Right cardiac atrium (tissue), 5 donors: Measurements from ENCODE around the gene NCKAP5. TPM values are rescaled to one million over a fixed set of nuclear protein-coding genes. Genes with fewer than 3 reads are reported as not detected.

Experiments used
- ATAC-seq, 2 donors: fragments of 200-7000 bp; cut with Tn5 transposase; one replicate each; pipeline versions ENCODE4 v1.8.0 to v1.9.1; 2020; ENCODE audit warnings: moderate library complexity in 2 of 2, mild to moderate bottlenecking in 1 of 2
- DNase-seq, 3 donors: peaks; one replicate each; pipeline ENCODE4 v3.0.0-alpha.2; 2020
- H3K27ac ChIP-seq: one replicate; pipeline ENCODE4 v1.5.1; 2013; ENCODE audit warnings: mild to moderate bottlenecking, low read length, control low read depth, moderate library complexity
- H3K27me3 ChIP-seq: one replicate; pipeline ENCODE4 v1.6.1; 2013; ENCODE audit not compliant: control insufficient read depth, insufficient read depth
- H3K4me1 ChIP-seq: one replicate; pipeline ENCODE4 v1.6.1; 2013; ENCODE audit warnings: low read length; ENCODE audit not compliant: control insufficient read depth, insufficient read depth
- H3K4me3 ChIP-seq: one replicate; pipeline ENCODE4 v1.5.1; 2013; ENCODE audit warnings: low read length, control low read depth
- H3K9me3 ChIP-seq: one replicate; pipeline ENCODE4 v1.6.1; 2013; ENCODE audit warnings: low read length; ENCODE audit not compliant: control insufficient read depth
- WGBS: extraction: QIAGEN DNeasy Blood & Tissue Kit; methylation state at CpG from one replicate; pipeline ENCODE4 v1.1.7; 2013; 5-methylcytosine and 5-hydroxymethylcytosine counted together
- intact Hi-C, 4 donors: fragments of 100-400 bp; cut with DNase I; formaldehyde crosslinking; loops; one replicate each; pipeline versions ENCODE4 v1.11.0 to v1.14.0; 2022 to 2023
- polyA plus RNA-seq: library from polyadenylated mRNA; stranded (reverse); fragments of 200-250 nt; gene quantifications from one replicate; pipeline ENCODE4 v1.2.3, GENCODE V29; 2013
- total RNA-seq, 4 donors: library from RNA; stranded (reverse); fragmentation: NEBNext Ultra II Directional; extraction: Animal tissue kit (Norgen Biotek cat#: 25700); gene quantifications; one replicate each; pipeline ENCODE4 v1.2.1, GENCODE V29; 2021
- donor health status: healthy with polysubstance abuse.
- donor health status: DM: no; HTN: yes; CAD: no.
- donor health status: DM: no; HTN: no; CAD: no.
- donor health status: DM: no; HTN: yes; CAD: no; lungs with severe emphysema.
- donor health status: DM: yes; HTN: yes; CAD: no.

NCKAP5 gene
- total and polyA plus RNA-seq, 5 donors = 3.8 to 11.1 (median 7.3) TPM

DNA sequence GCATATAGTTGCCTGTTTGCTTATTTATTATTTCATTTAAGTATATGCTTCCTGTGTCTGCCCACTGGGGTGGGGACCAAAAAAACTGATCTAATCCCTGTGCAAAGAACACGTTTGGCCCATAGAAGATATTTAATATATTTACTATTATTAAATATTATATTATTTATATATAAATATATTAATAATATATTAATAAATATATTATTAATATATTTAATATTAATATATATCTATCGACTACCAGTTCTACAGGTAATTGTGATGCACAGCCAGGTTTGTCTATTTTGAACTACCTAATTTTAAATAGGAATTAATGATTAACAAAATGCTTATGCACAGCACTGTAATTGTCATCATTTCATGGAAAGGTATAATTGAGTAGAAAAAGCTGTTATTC lies 609.4 kb downstream of the NCKAP5 start:
- Histone ChIP-seq H3K27ac (no peak overlapping the region), H3K9me3 (no peaks in the 10 kb centered on the region), H3K4me3 (no peak overlapping the region), H3K27me3 (no peaks in the 10 kb centered on the region), H3K4me1 (no peaks in the 10 kb centered on the region)
- intact Hi-C loops = no loop called here
- ATAC-seq (no peak), DNase-seq (no peak)
- 88% methylated on average over 2 of the region's 2 CpGs for WGBS

DNA sequence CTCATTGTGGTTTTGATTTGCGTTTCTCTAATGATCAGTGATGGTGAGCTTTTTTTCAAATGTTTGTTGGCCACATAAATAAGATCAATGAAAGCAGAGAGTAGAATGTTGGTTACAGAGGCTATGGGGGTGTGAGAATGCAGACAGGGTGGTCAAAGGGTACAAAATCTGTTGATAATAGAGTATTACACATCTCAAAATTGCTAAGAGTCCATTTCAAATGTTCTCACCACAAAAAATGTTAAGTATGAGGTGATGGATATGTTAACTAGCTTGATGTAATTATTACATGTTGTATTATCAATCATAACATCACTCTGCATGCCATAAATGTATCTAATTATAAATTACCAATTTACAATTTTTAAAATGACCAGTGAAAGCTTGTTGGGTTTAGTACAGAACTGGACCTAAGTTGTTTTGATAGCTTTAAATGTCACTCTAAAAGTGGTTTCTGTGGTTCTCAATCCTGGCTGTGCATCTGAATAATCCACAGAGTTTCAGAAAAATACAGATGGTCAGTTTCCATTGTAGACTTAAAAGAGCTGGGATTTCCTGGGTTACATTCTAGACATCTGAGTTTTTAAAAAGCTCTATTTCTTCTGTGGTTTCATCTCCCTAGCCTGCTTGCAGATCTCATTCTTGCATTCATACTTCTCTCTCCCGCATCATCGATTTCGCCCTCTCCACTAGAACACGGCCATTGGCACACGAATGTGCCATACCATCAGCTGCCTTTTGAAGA lies 612.2 kb downstream of the NCKAP5 start:
- H3K4me3 ChIP-seq = no peak overlapping the region
- no peak for DNase-seq
- no peaks in the 10 kb centered on the region for H3K9me3 ChIP-seq
- ATAC-seq = no peak
- WGBS = 87% methylated on average over 6 of the region's 6 CpGs
- no peak overlapping the region for H3K27ac ChIP-seq
- no peaks in the 10 kb centered on the region for H3K27me3 ChIP-seq
- no peaks in the 10 kb centered on the region for H3K4me1 ChIP-seq
- intact Hi-C loops = no loop called here

DNA sequence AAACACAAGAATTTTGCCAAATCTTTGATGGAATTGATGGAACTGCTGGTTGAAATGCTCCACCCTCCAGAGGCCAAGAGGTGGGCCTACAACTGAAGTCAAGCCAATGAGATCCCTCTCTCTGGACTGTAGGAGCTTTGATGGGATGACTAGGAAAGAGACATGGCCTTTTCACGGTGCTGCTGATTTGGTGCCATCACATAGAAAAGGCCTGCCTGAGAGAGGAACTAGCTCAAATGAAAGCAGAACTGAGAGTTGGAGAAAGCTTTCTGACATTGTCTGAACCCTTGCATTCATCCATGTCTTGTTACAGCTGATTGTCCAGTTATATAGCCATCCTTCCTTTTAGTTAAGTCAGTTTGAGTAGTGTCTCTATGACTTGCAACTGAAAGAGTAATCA lies 614.5 kb downstream of the NCKAP5 start:
- DNase-seq (no peak), ATAC-seq (no peak)
- H3K4me3 ChIP-seq = no peak overlapping the region
- no peaks in the 10 kb centered on the region for H3K9me3 ChIP-seq
- no peak overlapping the region for H3K27ac ChIP-seq
- H3K4me1 ChIP-seq = no peaks in the 10 kb centered on the region
- intact Hi-C loops = no loop called here
- WGBS = 86% methylated on average over 1 of the region's 1 CpG
- H3K27me3 ChIP-seq = no peaks in the 10 kb centered on the region

DNA sequence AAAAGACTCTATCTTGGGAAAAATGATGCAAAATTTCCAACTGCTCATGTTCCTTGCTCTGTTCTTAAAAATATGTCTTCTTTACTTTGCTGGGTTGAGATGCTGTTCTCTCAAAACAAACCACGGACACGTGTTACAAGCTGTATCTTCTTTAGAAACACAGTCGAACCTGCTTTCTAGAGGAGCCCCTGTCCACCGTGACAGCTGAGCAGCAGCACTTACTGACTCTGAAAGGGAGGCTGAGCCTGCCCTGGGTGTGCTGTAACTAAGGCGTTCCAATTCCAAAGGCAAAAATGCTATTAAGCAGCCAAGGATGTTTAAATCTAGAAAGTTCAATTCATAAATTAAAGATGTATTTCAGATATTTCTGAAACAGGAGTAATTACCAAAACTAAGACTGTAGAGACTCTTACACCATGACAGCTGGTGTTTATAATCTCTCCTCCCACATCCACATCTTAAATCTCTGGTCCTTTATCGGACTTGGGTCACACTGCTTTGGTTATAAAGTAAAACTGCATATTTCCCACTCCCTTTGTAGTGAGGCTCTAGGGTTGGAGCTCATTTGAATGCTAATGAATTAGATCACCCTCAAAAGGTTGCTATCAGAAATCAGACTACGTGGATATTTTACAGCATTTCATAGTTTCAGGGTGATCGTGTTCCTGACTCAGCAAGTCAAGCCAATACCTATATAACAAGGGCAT lies 617.1 kb downstream of the NCKAP5 start:
- Histone ChIP-seq H3K9me3 (no peaks in the 10 kb centered on the region), H3K27me3 (no peaks in the 10 kb centered on the region), H3K4me1 (no peaks in the 10 kb centered on the region), H3K27ac (no peak overlapping the region), H3K4me3 (no peak overlapping the region)
- intact Hi-C loops = no loop called here
- 57% methylated on average over 8 of the region's 8 CpGs for WGBS
- no peak for ATAC-seq
- DNase-seq = no peak

DNA sequence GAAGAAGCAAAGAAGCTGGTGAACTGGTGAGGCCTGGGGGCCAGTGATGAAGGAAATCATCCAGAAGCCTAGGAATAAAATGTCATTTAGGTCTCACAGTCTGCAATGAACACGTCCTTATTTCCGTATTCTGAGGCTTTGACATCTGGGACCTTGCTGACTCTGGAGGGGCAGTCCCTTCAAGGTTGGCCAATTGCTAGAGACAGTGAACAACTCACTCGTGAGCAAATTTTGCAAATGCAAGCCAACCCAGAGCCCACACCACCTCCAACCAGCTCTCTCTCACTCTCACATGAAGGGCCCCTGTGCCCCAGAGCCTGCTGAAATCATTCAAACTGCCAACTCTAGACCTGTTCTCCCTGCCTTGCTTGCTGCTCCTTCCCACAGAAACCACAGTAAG lies 619.2 kb downstream of the NCKAP5 start:
- intact Hi-C loops = no loop called here
- ATAC-seq = no peak
- no peak for DNase-seq
- H3K4me3 ChIP-seq = no peak overlapping the region
- WGBS = 84% methylated on average over 3 of the region's 3 CpGs
- no peak overlapping the region for H3K27ac ChIP-seq
- no peaks in the 10 kb centered on the region for H3K4me1 ChIP-seq
- H3K27me3 ChIP-seq = no peaks in the 10 kb centered on the region
- no peaks in the 10 kb centered on the region for H3K9me3 ChIP-seq

DNA sequence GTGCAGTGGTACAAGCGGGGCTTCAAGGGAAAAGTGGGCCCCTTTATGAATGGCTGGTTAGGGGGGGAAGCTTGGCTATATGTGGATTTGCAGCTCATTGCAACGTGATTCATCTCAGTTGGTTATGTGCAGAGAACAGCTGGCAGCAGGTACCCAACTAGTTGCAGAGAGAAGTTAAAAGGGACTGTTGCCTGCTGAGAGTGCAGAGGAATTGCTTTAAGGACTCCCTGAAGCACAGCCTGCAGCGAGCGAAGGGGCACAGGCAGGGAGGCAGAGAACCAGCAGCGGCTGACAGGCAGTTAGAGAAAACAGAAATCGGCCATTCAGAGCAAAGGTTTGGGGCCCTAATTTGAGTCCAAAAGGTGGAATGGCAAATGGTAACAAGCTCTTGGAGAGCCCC lies 620.1 kb downstream of the NCKAP5 start:
- ATAC-seq (no peak), DNase-seq (no peak)
- Histone ChIP-seq H3K27ac (no peak overlapping the region), H3K4me1 (no peaks in the 10 kb centered on the region), H3K27me3 (no peaks in the 10 kb centered on the region), H3K9me3 (no peaks in the 10 kb centered on the region), H3K4me3 (no peak overlapping the region)
- WGBS = 89% methylated on average over 6 of the region's 6 CpGs
- intact Hi-C loops = no loop called here

DNA sequence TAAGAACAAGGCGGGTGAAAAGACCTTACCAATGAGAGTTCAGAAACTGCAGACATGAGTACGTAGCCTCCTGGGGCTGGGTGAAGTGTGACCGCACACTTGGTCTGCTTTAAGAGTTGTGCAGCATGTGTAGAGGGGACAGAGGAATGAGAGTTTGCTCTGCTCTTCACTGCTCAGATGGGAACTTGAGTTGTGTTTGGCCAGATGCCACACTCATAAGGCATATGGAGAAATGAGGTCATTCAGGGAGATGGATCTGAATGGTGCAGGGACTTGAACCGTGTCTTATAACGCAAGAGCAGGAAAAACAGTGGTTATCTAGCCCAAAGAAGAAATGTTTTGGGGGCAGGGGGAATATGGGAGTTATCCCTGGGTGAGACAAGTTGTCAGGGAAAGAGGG lies 624.4 kb downstream of the NCKAP5 start:
- WGBS = 66% methylated on average over 5 of the region's 5 CpGs
- Histone ChIP-seq H3K27me3 (no peaks in the 10 kb centered on the region), H3K27ac (no peak overlapping the region), H3K4me3 (no peak overlapping the region), H3K9me3 (no peaks in the 10 kb centered on the region), H3K4me1 (no peaks in the 10 kb centered on the region)
- intact Hi-C loops = no loop called here
- ATAC-seq (no peak), DNase-seq (no peak)

DNA sequence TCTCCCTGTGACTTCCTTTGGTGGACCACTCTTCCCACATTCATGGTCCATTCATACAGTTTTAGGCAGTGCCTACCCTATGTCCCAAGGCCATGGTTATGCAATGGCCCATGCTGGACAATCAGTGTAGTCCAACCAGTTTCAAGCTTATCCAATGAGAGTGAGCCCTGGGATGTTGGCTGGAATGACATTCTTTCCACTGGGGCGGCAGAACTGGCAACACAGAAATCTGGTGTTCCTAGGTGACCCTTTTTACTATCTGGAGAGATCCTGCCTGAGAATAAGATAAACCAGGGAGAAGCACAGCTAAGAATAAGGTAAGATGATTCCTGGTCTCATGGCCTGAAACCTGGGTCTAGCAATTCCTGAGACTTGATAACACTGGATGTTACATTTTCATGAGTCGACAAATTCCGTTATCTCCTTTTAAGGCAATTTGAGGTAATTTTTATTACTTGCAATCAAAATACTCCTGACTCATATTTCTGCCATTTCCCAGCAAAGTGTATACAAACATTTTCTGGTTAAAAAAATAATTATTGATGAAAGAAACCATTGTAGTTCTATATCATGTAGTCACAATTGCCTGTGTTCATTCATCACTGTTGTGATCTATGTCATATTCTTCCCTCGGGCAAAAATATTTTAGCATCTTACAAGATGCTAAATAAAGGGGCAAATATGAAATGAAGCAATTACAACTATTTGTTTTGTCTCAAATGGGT lies 626.8 kb downstream of the NCKAP5 start:
- no peaks in the 10 kb centered on the region for H3K27me3 ChIP-seq
- H3K4me3 ChIP-seq = no peak overlapping the region
- H3K27ac ChIP-seq = no peak overlapping the region
- no peak for ATAC-seq
- H3K9me3 ChIP-seq = no peaks in the 10 kb centered on the region
- 89% methylated on average over 4 of the region's 4 CpGs for WGBS
- DNase-seq = no peak
- no peaks in the 10 kb centered on the region for H3K4me1 ChIP-seq
- intact Hi-C loops = no loop called here

DNA sequence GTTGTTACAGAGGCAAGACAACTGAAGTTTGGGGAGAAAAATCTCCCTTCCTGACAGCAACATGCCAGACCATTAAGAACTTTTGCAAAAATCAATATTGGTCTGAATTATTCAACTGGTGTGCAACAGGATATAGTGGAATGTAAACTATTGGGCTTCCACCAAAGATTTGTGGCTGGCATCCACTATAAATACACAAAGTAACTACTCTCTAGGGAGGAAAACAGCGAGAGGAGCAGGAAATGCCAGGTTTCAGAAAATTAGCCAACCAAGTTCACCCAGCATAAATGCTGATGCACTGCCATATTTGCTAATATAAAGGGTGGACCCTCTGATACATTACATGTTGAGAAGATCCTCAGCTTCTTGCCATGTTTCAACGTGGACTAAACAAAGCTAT lies 630.6 kb downstream of the NCKAP5 start:
- 49% methylated on average over 2 of the region's 2 CpGs for WGBS
- DNase-seq = no peak
- no peak for ATAC-seq
- Histone ChIP-seq H3K4me3 (no peak overlapping the region), H3K27ac (no peak overlapping the region), H3K27me3 (no peaks in the 10 kb centered on the region), H3K4me1 (no peaks in the 10 kb centered on the region), H3K9me3 (no peaks in the 10 kb centered on the region)
- intact Hi-C loops = no loop called here

DNA sequence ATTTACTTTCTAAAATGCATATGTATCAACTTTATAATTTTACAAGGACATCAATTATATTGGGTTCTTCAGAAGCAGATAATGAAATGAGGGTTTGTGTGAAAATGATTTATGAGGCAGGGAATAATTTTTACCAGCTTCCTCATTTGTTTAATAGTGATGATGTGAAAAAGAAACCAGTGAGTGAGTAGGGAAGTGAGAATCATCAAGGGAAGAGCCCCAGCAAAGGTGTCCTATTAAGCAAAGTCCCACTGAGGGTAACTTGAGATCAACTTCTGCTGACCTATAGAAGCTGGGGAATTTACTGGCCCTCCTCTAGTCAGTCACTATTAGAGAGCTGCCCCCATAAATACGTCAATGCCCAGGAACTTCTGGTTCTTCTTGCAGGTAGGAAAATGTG lies 631.5 kb downstream of the NCKAP5 start:
- no peaks in the 10 kb centered on the region for H3K9me3 ChIP-seq
- intact Hi-C loops = no loop called here
- WGBS = 88% methylated on average over 1 of the region's 1 CpG

DNA sequence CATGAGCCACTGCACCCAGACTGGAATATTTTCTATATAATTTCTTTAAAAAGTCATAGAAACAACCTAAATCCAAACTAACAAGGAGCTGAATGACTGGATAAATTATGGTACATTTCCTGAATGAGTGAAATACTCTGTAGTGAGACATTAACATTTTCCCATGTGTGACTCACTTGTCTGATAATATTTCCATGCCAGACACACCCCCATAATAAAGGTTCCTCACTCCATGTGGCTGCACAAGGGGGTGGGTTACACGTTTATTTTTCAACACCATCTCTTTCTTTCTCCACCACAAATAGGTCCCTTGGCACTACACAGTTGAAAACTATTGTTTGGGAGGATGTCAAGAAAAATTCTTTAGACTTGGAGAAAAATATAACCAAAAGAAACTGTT lies 632.0 kb downstream of the NCKAP5 start:
- Histone ChIP-seq H3K4me1 (no peaks in the 10 kb centered on the region), H3K27me3 (no peaks in the 10 kb centered on the region), H3K4me3 (no peak overlapping the region), H3K9me3 (no peaks in the 10 kb centered on the region), H3K27ac (no peak overlapping the region)
- ATAC-seq = no peak
- no peak for DNase-seq
- intact Hi-C loops = no loop called here
- 31% methylated on average over 1 of the region's 1 CpG for WGBS

More for the DNA sequence above, 631.5 kb downstream of the NCKAP5 start:
- Histone ChIP-seq H3K4me1 (no peaks in the 10 kb centered on the region), H3K4me3 (no peak overlapping the region), H3K27me3 (no peaks in the 10 kb centered on the region), H3K27ac (no peak overlapping the region)
- DNase-seq (no peak), ATAC-seq (no peak)
